Measurements from ENCODE around the gene TSEN54.
A peak's percentile ranks its signal among the peaks of the same experiment; 100 is the strongest.
"Not testable (repeated sequence)": the region's sequence is repeated elsewhere in the genome, so short reads cannot be mapped to it uniquely, and the experiment has no call there.

Gene TSEN54

GRCh38 chr17:75516619-75517296 lies 430 bp downstream of the TSEN54 start:
- H3K9me3 Mint-ChIP-seq (ENCODE audit: low read depth), result no peaks in the 10 kb centered on the region
- H3K27ac Mint-ChIP-seq, result peak overlapping the region; percentile 68
- H3K27me3 Mint-ChIP-seq, result no peaks in the 10 kb centered on the region

GRCh38 chr17:75517297-75517865 lies 1.1 kb downstream of the TSEN54 start:
- H3K27ac Mint-ChIP-seq, result peak overlapping the region; percentile 88
- H3K4me1 Mint-ChIP-seq (ENCODE audit: low read depth), result peaks cover 22% of the 10 kb centered on the region

More at GRCh38 chr17:75516619-75517296, 430 bp downstream of the TSEN54 start:
- Mint-ChIP-seq H3K4me1 (ENCODE audit: low read depth) (peaks cover 22% of the 10 kb centered on the region), H3K36me3 (peaks cover 10% of the 10 kb centered on the region), H3K4me3 (peak overlapping the region; percentile 87)

GRCh38 chr17:75518201-75518600 lies 1.9 kb downstream of the TSEN54 start:
- no peaks in the 10 kb centered on the region for H3K9me3 Mint-ChIP-seq (ENCODE audit: low read depth)
- H3K27ac Mint-ChIP-seq, result peak overlapping the region; percentile 88
- H3K27me3 Mint-ChIP-seq, result no peaks in the 10 kb centered on the region
- peaks cover 13% of the 10 kb centered on the region for H3K36me3 Mint-ChIP-seq
- H3K4me1 Mint-ChIP-seq (ENCODE audit: low read depth), result peaks cover 22% of the 10 kb centered on the region
- peak overlapping the region; percentile 87 for H3K4me3 Mint-ChIP-seq

More at GRCh38 chr17:75517297-75517865, 1.1 kb downstream of the TSEN54 start:
- Mint-ChIP-seq H3K4me3 (peak overlapping the region; percentile 87), H3K36me3 (peaks cover 11% of the 10 kb centered on the region), H3K9me3 (ENCODE audit: low read depth) (no peaks in the 10 kb centered on the region), H3K27me3 (no peaks in the 10 kb centered on the region)

- no peaks in the 10 kb centered on the region for H3K27me3 Mint-ChIP-seq
- H3K9me3 Mint-ChIP-seq (ENCODE audit: low read depth), result no peaks in the 10 kb centered on the region
- H3K27ac Mint-ChIP-seq, result no peak overlapping the region
- peak overlapping the region; percentile 87 for H3K4me3 Mint-ChIP-seq
- peaks cover 13% of the 10 kb centered on the region for H3K36me3 Mint-ChIP-seq
- peaks cover 22% of the 10 kb centered on the region for H3K4me1 Mint-ChIP-seq (ENCODE audit: low read depth)
These were observed 2.7 kb downstream of the TSEN54 start for GRCh38 chr17:75518983-75519537.

DNA sequence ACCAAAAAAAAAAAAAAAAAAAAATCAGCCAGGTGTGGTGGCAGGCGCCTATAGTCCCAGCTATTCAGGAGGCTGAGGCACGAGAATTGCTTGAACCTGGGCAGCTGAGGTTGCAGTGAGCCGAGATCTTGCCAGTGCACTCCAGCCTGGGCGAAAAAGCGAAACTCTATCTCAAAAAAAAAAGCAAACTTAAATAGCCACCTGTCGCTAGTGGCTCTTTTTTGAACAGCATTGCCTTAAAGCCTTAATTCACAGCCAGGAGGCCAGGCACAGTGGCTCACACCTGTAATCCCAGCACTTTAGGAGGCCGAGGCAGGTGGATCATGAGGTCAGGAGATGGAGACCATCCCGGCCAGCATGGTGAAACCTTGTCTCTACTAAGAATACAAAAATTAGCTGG lies 4.1 kb downstream of the TSEN54 start:
- H3K27ac Mint-ChIP-seq; H3K9me3 Mint-ChIP-seq (ENCODE audit: low read depth); H3K4me3 Mint-ChIP-seq; H3K27me3 Mint-ChIP-seq: not testable (repeated sequence)
- H3K36me3 Mint-ChIP-seq, result peaks cover 13% of the 10 kb centered on the region
- peaks cover 25% of the 10 kb centered on the region for H3K4me1 Mint-ChIP-seq (ENCODE audit: low read depth)

GRCh38 chr17:75521290-75521689 lies 5.0 kb downstream of the TSEN54 start:
- Mint-ChIP-seq H3K36me3 (peaks cover 13% of the 10 kb centered on the region), H3K27ac (no peak overlapping the region), H3K4me1 (ENCODE audit: low read depth) (peaks cover 26% of the 10 kb centered on the region), H3K9me3 (ENCODE audit: low read depth) (no peaks in the 10 kb centered on the region), H3K4me3 (no peak overlapping the region), H3K27me3 (no peaks in the 10 kb centered on the region)

- Mint-ChIP-seq H3K27me3 (no peaks in the 10 kb centered on the region), H3K4me3 (no peak overlapping the region), H3K4me1 (ENCODE audit: low read depth) (peaks cover 29% of the 10 kb centered on the region), H3K27ac (no peak overlapping the region), H3K9me3 (ENCODE audit: low read depth) (no peaks in the 10 kb centered on the region), H3K36me3 (peaks cover 13% of the 10 kb centered on the region)
These were observed 5.8 kb downstream of the TSEN54 start for GRCh38 chr17:75521951-75522727.

GRCh38 chr17:75523647-75524046 lies 7.3 kb downstream of the TSEN54 start:
- Mint-ChIP-seq H3K27ac (no peak overlapping the region), H3K4me1 (ENCODE audit: low read depth) (peaks cover 15% of the 10 kb centered on the region), H3K36me3 (peaks cover 3% of the 10 kb centered on the region), H3K4me3 (peak overlapping the region; percentile 20), H3K9me3 (ENCODE audit: low read depth) (no peaks in the 10 kb centered on the region), H3K27me3 (no peaks in the 10 kb centered on the region)

GRCh38 chr17:75524269-75524969 lies 8.1 kb downstream of the TSEN54 start:
- peak overlapping the region; percentile 40 for H3K4me3 Mint-ChIP-seq
- H3K9me3 Mint-ChIP-seq (ENCODE audit: low read depth), result no peaks in the 10 kb centered on the region
- peaks cover 2% of the 10 kb centered on the region for H3K36me3 Mint-ChIP-seq
- H3K27ac Mint-ChIP-seq, result no peak overlapping the region
- H3K4me1 Mint-ChIP-seq (ENCODE audit: low read depth), result peaks cover 9% of the 10 kb centered on the region
- no peaks in the 10 kb centered on the region for H3K27me3 Mint-ChIP-seq

- H3K9me3 Mint-ChIP-seq (ENCODE audit: low read depth), result no peaks in the 10 kb centered on the region
- H3K4me3 Mint-ChIP-seq, result peak within 1 kb of the TSS; percentile 80
- peaks cover 2% of the 10 kb centered on the region for H3K36me3 Mint-ChIP-seq
- peaks cover 9% of the 10 kb centered on the region for H3K4me1 Mint-ChIP-seq (ENCODE audit: low read depth)
- H3K27ac Mint-ChIP-seq, result no peak within 1 kb of the TSS
- H3K27me3 Mint-ChIP-seq, result no peaks in the 10 kb centered on the region
These were observed 8.9 kb downstream of the TSEN54 start, which contains the start of gene LLGL2 for GRCh38 chr17:75524970-75525805. TSS of gene LLGL2 (plus strand) at chr17:75525697. CDS start at chr17:75543427, 17,730 bp downstream.

DNA sequence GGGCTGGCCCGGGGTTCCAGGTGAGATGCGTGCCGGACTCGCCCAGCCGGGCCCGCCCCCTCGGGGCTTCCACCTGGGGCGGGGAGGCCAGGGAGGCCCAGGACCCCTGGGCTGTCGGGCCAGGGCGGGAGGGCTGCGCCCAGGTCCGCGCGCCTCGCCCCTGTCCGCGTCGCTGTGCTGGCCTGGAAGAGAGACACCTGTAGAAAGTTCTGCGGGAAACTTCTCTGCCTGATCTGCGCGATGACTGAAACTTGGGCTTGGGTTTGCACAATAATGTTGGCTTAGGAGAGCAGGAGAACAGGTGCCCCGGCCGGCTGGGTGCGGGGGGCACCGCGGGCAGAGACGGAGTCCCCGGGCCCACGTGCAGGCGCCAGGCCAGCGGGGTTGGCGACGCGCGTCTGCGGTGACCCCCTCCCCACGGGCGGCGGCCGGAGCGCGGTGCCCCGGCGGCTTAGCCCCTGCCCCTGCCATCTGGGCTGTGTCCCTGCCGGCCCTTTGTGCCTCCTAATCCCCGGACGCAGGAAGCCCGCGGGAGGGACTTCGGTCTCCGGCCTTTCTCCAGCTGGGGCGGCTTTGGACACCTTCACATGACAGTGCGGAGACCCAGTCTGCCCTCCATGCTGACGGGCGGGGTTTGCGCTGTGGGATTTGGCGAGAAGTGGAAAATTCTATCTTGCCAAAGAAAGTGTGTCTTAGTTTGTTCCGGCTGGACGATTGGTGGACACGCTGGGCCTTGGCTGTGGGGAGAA lies 9.7 kb downstream of the TSEN54 start:
- peaks cover 9% of the 10 kb centered on the region for H3K4me1 Mint-ChIP-seq (ENCODE audit: low read depth)
- no peaks in the 10 kb centered on the region for H3K9me3 Mint-ChIP-seq (ENCODE audit: low read depth)
- no peak overlapping the region for H3K27ac Mint-ChIP-seq

GRCh38 chr17:75526555-75527270 lies 10.4 kb downstream of the TSEN54 start:
- no peak overlapping the region for H3K27ac Mint-ChIP-seq
- H3K4me1 Mint-ChIP-seq (ENCODE audit: low read depth), result peaks cover 9% of the 10 kb centered on the region
- no peaks in the 10 kb centered on the region for H3K27me3 Mint-ChIP-seq
- no peaks in the 10 kb centered on the region for H3K9me3 Mint-ChIP-seq (ENCODE audit: low read depth)
- H3K36me3 Mint-ChIP-seq, result peaks cover 2% of the 10 kb centered on the region
- peak overlapping the region; percentile 80 for H3K4me3 Mint-ChIP-seq

More for the DNA sequence above, 9.7 kb downstream of the TSEN54 start:
- peaks cover 2% of the 10 kb centered on the region for H3K36me3 Mint-ChIP-seq
- H3K27me3 Mint-ChIP-seq, result no peaks in the 10 kb centered on the region
- H3K4me3 Mint-ChIP-seq, result peak overlapping the region; percentile 80

Data from activated naive CD8-positive, alpha-beta T cell (primary cell).